KOPT-K1 (cell line): ENCODE measurements around the gene PSD2.

Experiments used
- H3K27ac ChIP-seq: fragments of 200-600 bp; sonication (generic); 2 replicates; pipeline ENCODE4 v1.5.1; 2016; ENCODE audit warnings: antibody characterized with exemption, mild to moderate bottlenecking, low read depth, low read length; ENCODE audit not compliant: poor library complexity, severe bottlenecking
- H3K36me3 ChIP-seq: fragments of 200-600 bp; sonication (generic); 2 replicates; pipeline ENCODE4 v1.5.1; 2017; ENCODE audit warnings: antibody characterized with exemption, mild to moderate bottlenecking, low read length, moderate library complexity; ENCODE audit not compliant: insufficient read depth
- H3K9me3 ChIP-seq: fragments of 200-600 bp; sonication (generic); 2 replicates; pipeline ENCODE4 v1.5.1; 2017; ENCODE audit warnings: antibody characterized with exemption, low read length, mild to moderate bottlenecking; ENCODE audit not compliant: insufficient read depth, poor library complexity, severe bottlenecking

The PSD2 gene

DNA sequence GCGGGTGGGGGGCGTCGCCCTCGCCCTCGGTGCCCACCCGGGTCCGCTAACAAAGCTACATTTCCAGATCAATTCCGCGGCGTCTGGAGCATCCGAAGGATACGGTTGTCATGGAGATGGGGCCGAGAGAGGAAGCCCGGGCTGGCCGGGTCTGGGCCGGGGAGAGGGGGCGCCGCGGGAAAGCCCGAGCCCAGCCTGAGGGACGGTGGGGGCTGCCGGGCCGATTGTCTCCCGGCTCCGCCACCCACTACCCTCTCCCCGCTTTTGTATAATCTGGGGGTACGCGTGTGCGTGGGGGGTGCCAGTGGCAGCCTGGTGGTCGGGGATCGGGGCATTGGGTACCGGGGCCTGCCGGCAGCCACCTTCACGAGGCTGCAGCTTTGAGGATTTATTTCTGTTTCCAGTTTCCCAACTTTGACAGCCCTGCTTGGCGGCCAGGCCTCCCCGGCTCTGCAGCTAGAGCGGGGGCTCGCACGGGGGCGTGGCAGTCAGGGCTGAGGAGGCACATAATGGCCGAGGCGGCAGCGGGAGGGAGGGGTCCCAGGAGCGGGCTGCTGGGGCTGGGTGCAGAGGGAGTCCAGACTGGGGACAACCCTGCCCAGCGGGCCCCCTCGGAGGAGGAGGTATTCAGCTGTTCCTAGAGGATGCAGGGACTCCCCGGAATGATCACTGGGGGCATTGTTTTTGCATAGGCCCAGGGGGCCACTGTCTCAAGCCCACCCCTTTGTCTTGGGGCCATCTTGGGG, 626 bp downstream of the PSD2 start:
- no peaks in the 10 kb centered on the region for H3K9me3 ChIP-seq

DNA sequence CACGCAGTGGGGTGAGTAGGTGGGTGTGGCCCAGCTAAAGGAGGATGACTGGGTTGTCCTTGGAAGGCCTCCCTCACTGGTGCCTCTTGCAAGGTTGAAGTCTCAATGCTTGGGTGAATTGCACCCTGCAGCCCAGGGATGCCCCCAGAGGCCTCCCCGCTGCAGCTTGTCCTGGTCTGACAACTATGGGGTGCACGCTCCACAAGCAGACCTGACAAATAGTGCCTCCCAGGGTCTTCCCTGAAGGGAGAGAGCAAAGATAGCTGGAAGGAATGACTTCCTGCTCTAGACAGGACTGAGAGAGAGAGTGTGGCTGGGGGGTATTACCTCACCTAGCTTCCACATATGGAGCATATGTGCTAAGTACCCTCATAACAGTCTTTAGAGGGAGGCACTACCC, 1.7 kb downstream of the PSD2 start:
- Histone ChIP-seq H3K36me3 (no peaks in the 10 kb centered on the region), H3K9me3 (no peaks in the 10 kb centered on the region), H3K27ac (no peak overlapping the region)

More for the DNA sequence above, 626 bp downstream of the PSD2 start:
- H3K36me3 ChIP-seq: no peaks in the 10 kb centered on the region
- no peak overlapping the region for H3K27ac ChIP-seq

DNA sequence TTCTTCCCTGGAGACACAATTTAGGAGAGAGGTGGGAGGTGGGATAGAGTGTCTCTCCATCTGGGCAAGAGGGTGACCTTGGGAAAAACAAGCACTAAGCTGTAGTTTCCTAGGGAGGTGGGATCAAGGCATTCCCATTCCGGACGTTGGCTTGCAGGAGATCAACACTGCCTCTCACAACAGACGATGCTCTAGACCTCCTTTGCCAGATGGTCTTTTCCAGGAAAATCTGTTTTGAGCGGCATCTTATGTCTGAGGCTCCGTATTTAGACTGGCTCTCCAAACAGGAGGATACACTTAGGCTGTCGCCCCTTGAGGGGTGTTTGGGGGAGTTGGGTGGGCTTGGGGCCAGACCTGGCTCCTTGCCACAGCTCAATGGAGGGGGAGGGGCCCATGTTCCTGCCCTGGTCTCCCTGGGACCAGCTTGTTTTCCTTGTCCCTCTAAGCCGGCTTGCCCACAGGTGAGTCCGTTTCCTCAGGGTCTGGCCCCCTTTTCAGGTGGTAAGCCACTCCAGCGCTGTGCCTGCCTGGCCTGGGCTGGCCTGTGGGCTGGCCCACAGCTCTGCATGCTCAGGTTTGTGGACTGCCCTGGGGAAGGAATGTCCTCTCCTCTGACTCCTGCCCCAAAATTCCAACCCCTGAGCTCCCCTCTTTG, 2.4 kb downstream of the PSD2 start:
- Histone ChIP-seq H3K27ac (no peak overlapping the region), H3K9me3 (no peaks in the 10 kb centered on the region), H3K36me3 (no peaks in the 10 kb centered on the region)

DNA sequence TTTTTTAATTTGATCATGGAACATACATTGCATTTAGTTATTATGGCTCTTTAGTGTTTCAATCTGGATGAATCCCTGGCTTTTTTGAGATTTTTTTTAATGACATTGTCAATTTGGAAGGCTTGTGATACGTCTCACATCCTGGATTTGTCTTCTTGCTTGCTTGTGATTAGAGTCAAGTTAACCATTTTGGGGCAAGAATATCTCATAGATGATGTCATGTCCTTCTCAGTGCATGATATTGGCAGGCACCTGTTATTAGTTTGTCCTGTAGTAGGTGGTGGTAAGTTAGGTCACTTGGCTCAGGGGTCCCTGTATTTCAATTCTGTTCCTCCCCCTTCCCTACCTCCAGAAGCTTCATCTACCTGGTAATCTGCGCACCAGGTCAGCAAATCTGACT, 3.3 kb downstream of the PSD2 start:
- no peaks in the 10 kb centered on the region for H3K36me3 ChIP-seq
- H3K27ac ChIP-seq: no peak overlapping the region
- H3K9me3 ChIP-seq: no peaks in the 10 kb centered on the region

DNA sequence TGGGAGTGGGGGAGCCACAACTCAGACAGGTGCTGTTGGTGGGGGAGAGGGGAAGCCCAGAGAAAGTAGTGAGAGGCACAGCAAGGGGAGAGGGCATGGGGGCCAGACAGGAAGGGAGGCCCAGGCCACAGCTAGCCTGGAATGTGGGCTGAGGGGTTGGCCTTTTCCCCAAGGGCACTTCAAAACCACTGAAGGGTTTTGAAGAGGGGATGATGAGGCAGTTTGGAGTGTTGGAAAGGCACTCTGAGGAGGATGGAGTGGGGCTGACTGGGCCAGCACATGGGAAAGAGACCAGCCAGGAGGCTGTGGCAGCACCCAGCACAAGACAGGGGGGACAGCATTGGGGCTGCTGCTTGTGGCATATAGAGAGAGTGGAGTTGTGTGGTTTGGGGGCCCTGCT, 3.8 kb downstream of the PSD2 start:
- H3K36me3 ChIP-seq: no peaks in the 10 kb centered on the region
- H3K9me3 ChIP-seq: no peaks in the 10 kb centered on the region

DNA sequence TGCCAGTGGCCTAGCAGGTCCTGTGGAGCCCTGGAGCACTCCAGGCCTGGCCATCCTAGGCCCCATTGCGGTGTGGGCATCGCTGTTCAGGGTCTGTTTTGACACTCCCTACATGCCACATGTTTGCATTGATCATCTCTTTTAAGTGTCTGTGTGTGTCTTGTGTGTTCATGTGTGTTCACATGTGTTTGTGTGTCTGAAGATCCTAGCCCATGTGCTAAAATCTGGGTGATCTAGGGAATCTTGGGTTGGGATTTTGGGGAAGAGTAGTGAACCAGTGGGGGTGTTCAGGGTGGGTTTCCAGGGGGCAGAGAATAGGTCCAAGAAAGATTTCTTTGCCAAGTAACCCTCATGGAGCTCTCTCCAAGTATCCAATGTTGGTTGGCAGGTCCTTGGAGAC, 8.4 kb downstream of the PSD2 start:
- H3K36me3 ChIP-seq: no peaks in the 10 kb centered on the region
- no peak overlapping the region for H3K27ac ChIP-seq
- H3K9me3 ChIP-seq: no peaks in the 10 kb centered on the region

More for the DNA sequence above, 3.8 kb downstream of the PSD2 start:
- H3K27ac ChIP-seq: no peak overlapping the region

DNA sequence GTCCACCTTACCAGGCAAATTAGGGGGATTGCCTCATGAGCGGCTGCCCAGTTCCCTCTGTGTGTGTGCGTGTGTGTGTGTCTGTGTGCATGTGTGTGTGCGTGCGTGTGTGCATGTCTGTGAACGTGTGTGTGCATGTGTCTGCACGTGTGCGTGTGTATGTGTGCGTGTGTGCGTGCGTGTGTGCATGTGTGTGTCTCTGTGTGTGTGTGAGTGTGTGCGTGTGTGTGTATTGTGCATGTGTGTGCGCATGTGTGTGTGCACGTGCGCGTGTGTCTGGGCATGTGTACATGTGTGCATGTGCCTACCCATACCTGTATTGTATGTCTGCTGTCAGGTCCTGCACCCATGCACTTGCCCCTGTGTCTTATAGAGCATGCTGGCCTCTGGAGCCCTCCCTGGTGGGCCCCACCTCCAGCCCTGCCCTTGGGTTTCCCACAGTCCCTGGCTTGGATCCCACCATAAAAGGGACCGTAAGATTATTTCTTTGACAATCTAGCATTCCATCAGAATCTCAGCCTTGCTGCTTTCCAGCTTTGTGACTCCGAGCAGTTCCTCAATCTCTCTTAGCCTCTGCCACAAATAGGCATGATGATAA, 9.3 kb downstream of the PSD2 start:
- Histone ChIP-seq H3K27ac (no peak overlapping the region), H3K9me3 (no peaks in the 10 kb centered on the region), H3K36me3 (no peaks in the 10 kb centered on the region)

DNA sequence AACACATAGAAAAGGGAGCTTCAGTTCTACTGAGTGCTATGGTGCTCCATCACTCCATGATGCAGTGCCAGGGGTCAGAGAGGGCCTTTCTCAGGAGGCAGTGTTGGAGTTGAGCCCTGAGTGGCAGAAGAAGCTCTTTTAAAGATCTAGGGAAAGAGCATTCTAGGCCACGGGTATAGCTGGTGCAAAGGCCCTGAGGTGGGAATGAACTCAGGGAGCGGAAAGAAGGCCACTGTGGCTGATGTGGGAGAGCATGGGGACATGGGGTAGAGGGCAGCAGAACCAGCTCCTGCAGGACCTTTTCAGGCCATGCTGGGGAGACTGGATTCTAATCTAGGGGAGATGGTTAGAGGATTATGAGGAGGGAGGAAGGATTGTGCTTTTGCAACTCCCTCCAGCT, 9.9 kb downstream of the PSD2 start:
- no peaks in the 10 kb centered on the region for H3K36me3 ChIP-seq
- H3K9me3 ChIP-seq: no peaks in the 10 kb centered on the region
- H3K27ac ChIP-seq: no peak overlapping the region

DNA sequence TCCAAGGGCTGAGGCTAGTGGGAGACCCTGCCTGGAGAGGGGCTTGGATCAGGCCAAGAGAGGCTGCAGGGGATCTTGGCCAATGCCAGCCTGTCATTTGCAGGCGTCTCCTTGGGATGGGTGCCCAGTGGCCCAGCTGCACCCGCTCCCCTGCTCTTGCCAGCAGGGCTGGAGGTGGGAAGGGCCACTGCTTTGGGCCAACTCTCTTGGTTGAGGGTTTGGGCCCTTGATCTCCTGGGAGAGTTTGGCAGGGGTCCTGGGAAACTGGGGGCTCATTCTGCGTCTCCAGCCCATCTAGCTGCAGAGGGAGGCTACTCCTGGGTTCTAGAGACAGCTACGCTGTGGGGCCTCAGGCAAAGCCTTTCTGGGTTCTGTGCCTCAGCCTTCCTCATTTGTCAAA, 10.5 kb downstream of the PSD2 start:
- Histone ChIP-seq H3K9me3 (no peaks in the 10 kb centered on the region), H3K36me3 (no peaks in the 10 kb centered on the region), H3K27ac (no peak overlapping the region)

DNA sequence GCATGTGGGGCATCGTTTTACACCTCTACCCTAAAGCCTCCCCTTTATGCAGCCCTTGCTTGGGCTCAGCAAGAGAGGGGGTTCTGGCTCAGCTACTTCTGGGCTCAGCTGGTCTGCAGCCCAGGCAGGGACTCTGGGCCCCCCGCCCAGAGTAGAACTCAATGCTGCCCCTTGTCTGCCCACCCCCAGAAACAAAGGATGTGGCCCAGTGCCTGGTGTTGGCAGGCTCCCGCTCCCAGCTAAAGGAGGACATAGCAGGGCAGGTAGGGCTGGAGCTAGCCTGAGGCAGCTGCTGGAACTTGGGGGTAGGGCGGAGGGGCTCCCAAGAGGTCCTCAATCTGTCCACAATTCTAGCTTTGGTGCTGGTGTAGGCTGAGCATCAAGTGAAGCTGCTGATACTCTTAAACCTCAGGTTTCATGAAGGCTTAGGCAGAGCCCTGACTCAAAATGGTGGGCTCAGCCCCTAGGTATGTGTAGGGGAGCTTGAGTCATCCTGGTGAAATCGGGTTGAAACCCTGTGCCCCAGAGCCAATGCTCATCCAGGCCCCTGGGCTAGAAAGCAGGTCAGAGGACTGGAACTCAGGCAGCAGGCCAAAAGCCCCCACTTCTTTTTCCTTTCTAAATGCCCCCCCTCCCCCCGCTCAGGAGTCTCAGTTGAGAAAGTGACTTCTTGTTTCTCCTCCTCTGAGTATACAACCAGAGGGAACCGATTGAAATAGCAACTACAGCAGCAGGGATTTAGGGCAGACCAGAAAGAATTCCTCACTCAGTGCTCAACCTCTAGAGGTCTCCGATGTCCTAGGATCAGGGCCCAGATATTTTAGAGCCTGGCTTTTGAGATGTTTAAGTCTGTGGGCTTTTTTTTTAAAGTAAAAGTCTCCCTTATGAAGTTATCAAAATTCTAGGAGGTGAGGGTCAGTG, 11.4 kb downstream of the PSD2 start:
- no peaks in the 10 kb centered on the region for H3K9me3 ChIP-seq
- H3K27ac ChIP-seq: no peak overlapping the region
- H3K36me3 ChIP-seq: no peaks in the 10 kb centered on the region

DNA sequence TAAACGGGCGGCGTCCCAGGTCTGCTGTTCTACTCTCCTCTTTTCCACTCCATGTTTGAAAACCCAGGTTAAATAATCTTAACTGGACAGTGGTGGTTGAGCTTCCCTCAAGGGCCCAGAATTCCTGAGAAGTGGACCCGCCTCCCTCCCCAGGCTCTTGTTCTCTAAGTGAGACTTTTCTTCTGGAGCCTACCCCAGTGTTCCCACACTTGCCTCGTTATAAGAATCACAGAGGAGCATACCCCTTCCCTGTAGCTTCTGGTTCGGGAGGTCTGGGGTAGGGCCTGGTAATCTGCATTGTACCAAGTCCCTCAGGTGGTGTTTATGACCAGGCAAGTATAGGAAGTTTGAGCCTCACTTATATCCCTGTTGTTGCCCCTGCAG, 12.0 kb downstream of the PSD2 start:
- no peaks in the 10 kb centered on the region for H3K9me3 ChIP-seq
- H3K27ac ChIP-seq: no peak overlapping the region
- no peaks in the 10 kb centered on the region for H3K36me3 ChIP-seq

DNA sequence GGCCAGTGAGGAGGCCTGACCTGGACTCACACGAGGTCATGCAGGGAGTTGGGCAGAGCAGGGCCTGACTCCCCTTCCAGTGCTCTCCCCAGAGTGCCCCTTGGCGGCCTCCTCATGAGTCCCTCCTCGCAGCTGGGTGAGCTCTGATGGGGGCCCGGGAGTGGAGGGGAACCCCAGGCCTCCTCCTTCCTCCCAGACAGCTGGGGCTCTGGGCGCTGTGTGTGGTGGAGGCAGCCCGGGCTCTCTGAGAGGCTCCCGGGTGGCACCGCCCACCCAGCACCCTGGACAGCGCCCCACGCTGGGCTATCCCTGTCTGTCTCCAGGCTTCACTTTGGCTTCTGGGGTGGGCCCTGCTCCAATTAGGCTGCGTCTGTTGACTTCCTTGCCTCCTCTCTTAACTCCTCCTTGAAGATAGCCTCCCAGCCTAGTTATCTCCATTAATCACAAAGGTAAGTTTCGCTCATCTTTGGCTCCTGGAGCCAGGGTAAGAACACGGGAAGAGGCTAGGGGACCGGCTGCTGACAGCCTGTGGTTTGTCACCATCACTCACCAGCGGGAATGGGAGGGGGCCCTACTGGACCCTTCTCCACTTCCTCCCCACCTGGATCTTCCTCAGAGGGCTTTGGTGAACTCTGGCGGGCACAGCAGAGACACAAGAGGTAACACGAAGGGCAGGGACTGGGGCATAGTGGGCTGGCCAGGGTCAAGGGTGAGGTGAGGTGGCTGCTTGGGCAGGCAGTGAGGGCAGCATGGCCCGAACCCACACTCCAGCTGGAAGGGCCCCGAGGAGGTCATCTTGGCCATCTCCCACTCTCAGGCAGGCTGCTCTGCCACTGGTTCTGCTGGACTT, 13.1 kb downstream of the PSD2 start:
- H3K9me3 ChIP-seq: no peaks in the 10 kb centered on the region
- H3K36me3 ChIP-seq: no peaks in the 10 kb centered on the region

DNA sequence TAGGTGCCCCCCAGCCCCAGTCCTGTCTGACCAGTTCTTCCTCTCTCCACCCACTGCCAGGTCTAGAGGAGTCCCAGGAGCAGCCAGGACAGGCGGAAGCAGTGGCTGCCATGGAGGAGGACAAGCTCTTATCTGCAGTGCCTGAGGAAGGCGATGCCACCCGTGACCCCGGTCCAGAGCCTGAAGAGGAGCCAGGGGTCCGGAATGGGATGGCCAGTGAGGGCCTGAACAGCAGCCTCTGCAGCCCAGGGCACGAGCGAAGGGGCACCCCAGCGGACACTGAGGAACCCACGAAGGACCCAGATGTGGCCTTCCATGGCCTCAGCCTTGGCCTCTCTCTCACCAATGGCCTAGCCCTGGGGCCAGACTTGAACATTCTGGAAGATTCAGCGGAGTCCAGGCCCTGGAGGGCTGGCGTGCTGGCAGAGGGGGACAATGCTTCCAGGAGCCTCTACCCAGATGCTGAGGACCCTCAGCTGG, 13.8 kb downstream of the PSD2 start:
- H3K27ac ChIP-seq: no peak overlapping the region
- no peaks in the 10 kb centered on the region for H3K36me3 ChIP-seq
- H3K9me3 ChIP-seq: no peaks in the 10 kb centered on the region

More for the DNA sequence above, 13.1 kb downstream of the PSD2 start:
- no peak overlapping the region for H3K27ac ChIP-seq
